ENCODE data around the gene ACY1. TPM values are rescaled to one million over a fixed set of nuclear protein-coding genes. Genes with fewer than 3 reads are reported as not detected.

ACY1 gene
- total RNA-seq, 4 donors from 2014 or later = 24.5 to 60.3 (median 31.4) TPM

DNA sequence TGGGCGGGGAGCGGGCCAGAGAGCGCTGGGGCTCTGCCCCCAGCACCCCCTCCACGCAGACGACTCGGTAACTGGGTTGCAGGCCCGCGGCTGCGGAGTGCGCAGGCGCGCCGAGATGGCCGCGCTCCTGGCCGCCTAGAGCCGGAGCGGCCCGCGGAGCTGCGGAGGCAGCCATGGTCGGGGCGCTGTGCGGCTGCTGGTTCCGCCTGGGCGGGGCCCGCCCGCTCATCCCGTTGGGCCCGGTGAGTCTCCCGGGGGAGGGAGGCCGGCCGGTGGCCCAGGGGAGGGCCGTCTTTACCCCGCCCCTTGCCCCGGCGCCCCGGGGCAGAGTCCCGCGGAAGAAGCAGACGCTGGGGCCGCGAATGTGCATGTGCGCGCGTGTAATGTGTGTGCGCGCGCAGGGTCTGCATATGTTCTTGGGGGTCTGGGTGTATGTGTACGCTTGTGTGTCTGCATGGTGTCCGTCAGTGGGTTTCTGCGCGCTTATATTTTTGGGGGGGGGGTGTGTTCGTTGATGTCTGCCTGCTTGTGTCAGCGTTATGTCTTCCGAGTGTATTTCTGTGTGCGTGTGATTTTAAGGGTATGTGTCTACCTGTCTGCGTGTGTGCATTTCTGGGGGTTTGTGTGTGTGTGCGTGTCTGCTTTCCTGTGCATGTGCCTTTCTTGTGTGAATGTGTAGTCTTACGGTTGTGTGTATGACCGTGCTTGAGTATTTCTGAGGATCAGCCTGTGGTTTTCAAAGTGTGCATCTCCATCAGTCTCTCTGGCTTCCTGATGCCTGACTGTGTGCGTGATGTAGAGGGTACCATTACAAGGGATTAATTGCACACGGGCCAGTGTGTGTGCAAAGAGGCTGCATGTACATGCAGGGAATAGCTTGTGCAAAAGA is 8.1 kb upstream of the ACY1 start, which contains the start of gene ABHD14A:
Gene ABHD14A, plus strand, starts transcription at position 102 of the 889 bp plus-strand sequence. Its CDS starts 72 bp downstream, at position 174.
- TF ChIP-seq, protein P1, sequence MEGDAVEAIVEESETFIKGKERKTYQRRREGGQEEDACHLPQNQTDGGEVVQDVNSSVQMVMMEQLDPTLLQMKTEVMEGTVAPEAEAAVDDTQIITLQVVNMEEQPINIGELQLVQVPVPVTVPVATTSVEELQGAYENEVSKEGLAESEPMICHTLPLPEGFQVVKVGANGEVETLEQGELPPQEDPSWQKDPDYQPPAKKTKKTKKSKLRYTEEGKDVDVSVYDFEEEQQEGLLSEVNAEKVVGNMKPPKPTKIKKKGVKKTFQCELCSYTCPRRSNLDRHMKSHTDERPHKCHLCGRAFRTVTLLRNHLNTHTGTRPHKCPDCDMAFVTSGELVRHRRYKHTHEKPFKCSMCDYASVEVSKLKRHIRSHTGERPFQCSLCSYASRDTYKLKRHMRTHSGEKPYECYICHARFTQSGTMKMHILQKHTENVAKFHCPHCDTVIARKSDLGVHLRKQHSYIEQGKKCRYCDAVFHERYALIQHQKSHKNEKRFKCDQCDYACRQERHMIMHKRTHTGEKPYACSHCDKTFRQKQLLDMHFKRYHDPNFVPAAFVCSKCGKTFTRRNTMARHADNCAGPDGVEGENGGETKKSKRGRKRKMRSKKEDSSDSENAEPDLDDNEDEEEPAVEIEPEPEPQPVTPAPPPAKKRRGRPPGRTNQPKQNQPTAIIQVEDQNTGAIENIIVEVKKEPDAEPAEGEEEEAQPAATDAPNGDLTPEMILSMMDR (IDR thresholded peaks at IDR 0.05; ENCODE audit: low read depth) = no peak

GRCh38 chr3:51975852-51976549 is 7.3 kb upstream of the ACY1 start:
- TF ChIP-seq, protein P1 (IDR thresholded peaks at IDR 0.05; ENCODE audit: low read depth) = no peak

DNA sequence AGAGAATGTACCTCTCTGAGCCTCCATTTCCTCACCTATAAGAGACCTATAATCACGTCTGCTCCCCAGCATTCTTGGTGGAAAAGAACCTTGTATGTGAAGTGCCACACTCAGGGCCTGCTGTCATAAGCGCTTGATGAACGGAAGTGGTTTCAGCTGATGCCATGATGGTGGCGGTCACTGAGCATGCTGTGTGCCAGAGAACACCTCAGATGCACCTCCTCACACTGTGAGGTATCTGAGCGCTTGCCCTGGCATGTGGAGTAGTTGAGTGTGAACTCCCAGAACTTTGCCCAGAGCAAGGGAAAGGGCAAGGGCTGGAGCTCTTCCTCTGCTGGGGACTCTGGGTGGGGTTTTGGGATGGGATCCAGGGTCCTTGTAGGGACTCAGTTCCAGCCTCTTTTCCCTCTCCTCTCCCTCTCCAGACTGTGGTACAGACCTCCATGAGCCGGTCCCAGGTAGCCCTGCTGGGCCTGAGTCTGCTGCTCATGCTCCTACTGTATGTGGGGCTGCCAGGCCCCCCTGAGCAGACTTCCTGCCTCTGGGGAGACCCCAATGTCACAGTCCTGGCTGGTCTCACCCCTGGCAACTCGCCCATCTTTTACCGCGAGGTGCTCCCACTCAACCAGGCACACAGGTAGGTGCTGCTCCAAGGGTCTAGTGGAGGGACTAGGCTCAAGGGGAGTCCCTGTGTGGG is 5.7 kb upstream of the ACY1 start:
- TF ChIP-seq, protein P1 (IDR thresholded peaks at IDR 0.05; ENCODE audit: low read depth) = no peak

- TF ChIP-seq, protein P1 (IDR thresholded peaks at IDR 0.05; ENCODE audit: low read depth) = no peak
Measured at GRCh38 chr3:51978143-51978502, 5.2 kb upstream of the ACY1 start.

DNA sequence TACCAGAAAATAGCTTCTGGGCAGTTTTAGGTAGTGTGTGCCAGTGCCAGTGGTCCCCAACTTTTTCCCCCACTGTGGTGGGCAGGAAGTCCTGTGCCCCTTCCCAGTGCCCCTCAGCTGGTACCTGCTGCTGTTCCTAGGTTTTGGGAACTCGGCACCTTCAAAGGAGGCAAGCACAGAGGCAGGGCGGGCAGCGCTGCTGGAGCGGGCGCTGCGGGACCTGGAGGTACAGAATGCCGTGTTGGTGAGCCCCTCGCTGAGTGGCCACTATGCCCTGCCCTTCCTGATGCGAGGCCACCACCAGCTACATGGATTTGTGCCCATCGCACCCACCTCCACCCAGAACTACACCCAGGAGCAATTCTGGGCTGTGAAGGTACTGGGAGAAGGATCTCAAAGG is 3.1 kb upstream of the ACY1 start:
- TF ChIP-seq, protein P1 (IDR thresholded peaks at IDR 0.05; ENCODE audit: low read depth) = no peak

DNA sequence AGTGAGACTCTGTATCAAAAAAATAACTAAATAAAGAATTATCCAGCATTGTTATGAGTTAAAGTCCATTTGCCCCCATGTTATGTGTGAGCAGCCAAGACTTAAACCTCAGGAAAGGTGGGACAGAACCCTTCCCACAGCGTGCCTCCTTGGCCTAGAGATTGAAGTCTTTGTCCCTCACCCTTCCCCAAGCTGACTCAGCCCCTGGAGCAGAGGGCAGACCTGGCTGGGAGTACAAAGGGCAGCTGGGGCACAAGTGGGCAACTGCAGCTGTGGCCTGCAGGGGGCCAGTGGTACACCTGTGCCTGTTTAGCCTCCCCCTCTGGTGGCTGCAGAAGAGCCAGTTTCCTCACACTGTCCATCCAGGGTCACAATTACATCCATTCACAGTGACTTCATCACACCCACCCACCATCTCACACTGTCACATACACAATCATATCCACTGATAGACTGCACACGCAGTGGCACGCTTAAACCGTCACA is 940 bp upstream of the ACY1 start:
- TF ChIP-seq, protein P1 (IDR thresholded peaks at IDR 0.05; ENCODE audit: low read depth) = no peak

Measured in subcutaneous adipose tissue (tissue), 4 donors.